Putamen (tissue), 1 donor: ENCODE measurements around the gene WNK3.

Source experiments
- DNase-seq: peaks from one replicate; pipeline ENCODE4 v3.0.0-alpha.2; 2016; ENCODE audit warnings: low spot score

Gene WNK3

GRCh38 chrX:54171091-54171490 lies 186.8 kb downstream of the WNK3 start:
- DNase-seq, result no peak

- DNase-seq, result no peak
Observed at GRCh38 chrX:54166915-54167314, 190.9 kb downstream of the WNK3 start.

GRCh38 chrX:54157561-54157960 lies 200.3 kb downstream of the WNK3 start:
- no peak for DNase-seq
